Mucosa of stomach (tissue), 1 donor: Measurements from ENCODE around the gene HDAC1.
"Not testable (repeated sequence)": the region's sequence is repeated elsewhere in the genome, so short reads cannot be mapped to it uniquely, and the experiment has no call there.

ENCODE experiments used
- H3K27me3 ChIP-seq: one replicate; pipeline ENCODE4 v1.7.0; 2013; ENCODE audit warnings: mild to moderate bottlenecking, low read length; ENCODE audit not compliant: control insufficient read depth, insufficient read depth
- H3K36me3 ChIP-seq: one replicate; pipeline ENCODE4 v1.7.0; 2013; ENCODE audit warnings: low read length; ENCODE audit not compliant: control insufficient read depth, insufficient read depth
- H3K4me1 ChIP-seq: one replicate; pipeline ENCODE4 v1.7.0; 2013; ENCODE audit warnings: mild to moderate bottlenecking, low read length; ENCODE audit not compliant: control insufficient read depth, insufficient read depth
- H3K4me3 ChIP-seq: one replicate; pipeline ENCODE4 v1.7.0; 2013; ENCODE audit warnings: low read length
- H3K9ac ChIP-seq: one replicate; pipeline ENCODE4 v1.7.0; 2013; ENCODE audit warnings: mild to moderate bottlenecking, low read length, moderate library complexity
- H3K9me3 ChIP-seq: one replicate; pipeline ENCODE4 v1.7.0; 2013; ENCODE audit warnings: mild to moderate bottlenecking, low read length, moderate library complexity; ENCODE audit not compliant: control insufficient read depth
- donor health status: Pancreatic carcinoma.

The HDAC1 gene

DNA sequence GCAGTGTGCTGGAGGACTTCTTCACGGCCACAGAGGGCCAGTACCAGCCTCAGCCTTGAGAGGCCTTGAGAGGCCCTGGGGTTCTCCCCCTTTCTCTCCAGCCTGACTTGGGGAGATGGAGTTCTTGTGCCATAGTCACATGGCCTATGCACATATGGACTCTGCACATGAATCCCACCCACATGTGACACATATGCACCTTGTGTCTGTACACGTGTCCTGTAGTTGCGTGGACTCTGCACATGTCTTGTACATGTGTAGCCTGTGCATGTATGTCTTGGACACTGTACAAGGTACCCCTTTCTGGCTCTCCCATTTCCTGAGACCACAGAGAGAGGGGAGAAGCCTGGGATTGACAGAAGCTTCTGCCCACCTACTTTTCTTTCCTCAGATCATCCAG is 6.2 kb upstream of the HDAC1 start:
- Histone ChIP-seq H3K9ac (no peak overlapping the region), H3K4me1 (peaks cover 13% of the 10 kb centered on the region), H3K36me3 (no peaks in the 10 kb centered on the region), H3K9me3 (no peaks in the 10 kb centered on the region), H3K27me3 (no peaks in the 10 kb centered on the region), H3K4me3 (no peak overlapping the region)

DNA sequence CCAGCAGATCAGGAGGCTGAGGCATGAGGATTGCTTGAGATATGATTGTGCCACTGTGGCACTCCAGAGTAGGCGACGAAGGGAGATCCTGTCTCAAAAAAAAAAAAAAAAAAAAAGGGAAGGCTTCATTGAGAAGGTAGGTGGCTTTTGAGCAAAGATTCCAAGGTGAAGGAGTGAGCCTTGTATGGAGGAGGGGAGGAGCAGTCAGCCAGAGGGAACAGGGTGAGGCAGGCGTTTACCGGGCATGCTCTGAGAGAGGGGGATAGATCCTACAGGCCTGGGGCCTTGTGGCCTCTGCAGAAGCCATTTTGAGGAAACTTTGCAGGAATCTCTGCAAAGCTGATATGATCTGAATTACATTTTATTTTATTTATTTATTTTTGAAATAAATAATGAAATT is 5.1 kb upstream of the HDAC1 start:
- H3K9me3 ChIP-seq = no peaks in the 10 kb centered on the region
- no peak overlapping the region for H3K9ac ChIP-seq
- no peaks in the 10 kb centered on the region for H3K36me3 ChIP-seq
- H3K4me3 ChIP-seq = no peak overlapping the region
- no peaks in the 10 kb centered on the region for H3K27me3 ChIP-seq
- H3K4me1 ChIP-seq = peaks cover 21% of the 10 kb centered on the region

DNA sequence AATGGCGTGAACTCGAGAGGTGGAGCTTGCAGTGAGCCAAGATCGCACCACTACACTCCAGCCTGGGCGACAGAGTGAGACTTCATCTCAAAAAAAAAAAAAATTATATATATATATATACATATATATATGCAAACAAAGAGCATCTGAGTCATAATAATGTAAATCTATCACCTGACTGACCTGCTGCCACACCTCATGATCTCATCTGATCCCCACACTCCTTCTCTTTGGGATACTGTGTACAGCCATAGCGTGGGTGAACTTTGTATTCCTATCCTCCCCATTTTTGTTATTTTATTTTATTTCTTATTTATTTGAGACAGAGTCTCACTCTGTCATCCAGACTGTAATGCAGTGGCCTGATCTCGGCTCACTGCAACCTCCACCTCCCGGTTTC is 2.6 kb upstream of the HDAC1 start:
- Histone ChIP-seq H3K36me3 (no peaks in the 10 kb centered on the region), H3K4me3 (no peak overlapping the region), H3K27me3 (no peaks in the 10 kb centered on the region), H3K9me3 (no peaks in the 10 kb centered on the region), H3K9ac (peak overlapping the region; percentile 96), H3K4me1 (peaks cover 27% of the 10 kb centered on the region)

DNA sequence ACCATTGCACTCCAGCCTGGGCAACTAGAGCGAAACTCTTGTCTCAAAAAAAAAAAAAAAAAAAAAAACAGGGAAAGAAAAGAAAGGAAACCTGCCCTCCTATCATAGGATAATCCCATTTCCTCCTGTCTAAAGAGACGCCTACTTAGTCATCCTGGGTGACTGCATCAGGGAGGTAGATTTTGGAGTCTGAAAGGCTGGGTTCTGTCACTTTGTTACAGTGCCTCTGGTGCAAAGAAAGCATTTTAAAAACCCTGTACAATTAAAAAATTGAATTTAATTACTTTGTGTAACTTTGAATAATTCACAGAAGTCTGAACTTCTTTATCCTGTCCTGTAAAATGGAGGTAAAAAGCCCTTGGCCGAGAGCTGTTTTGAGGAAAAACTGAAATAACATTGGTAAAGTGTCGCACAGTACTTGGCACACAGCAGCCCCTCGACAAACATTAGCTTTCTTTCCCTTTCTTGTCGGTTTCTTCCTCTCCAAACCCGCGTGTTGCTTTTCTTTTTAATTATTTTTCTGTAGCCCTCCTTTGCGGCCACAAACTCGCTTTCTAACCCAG is 657 bp upstream of the HDAC1 start:
- Histone ChIP-seq H3K27me3 (no peaks in the 10 kb centered on the region), H3K4me3 (peak overlapping the region; percentile 61), H3K9ac (peak overlapping the region; percentile 96), H3K4me1 (peaks cover 40% of the 10 kb centered on the region), H3K36me3 (no peaks in the 10 kb centered on the region), H3K9me3 (no peaks in the 10 kb centered on the region)

DNA sequence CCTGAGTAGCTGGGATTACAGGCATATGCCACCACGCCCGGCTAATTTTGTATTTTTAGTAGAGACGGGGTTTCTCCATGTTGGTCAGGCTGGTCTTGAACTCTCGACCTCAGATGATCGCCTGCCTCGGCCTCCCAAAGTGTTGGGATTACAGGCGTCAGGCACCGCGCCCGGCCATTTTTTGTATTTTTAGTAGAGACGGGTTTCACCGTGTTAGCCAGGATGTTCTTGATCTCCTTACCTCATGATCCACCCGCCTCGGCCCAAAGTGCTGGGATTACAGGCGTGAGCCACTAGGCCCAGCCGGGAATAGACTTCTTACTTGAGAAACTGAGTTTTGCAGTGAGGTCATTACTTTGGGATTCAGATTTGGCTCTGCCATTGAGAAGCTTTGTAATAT is 6.3 kb downstream of the HDAC1 start:
- not testable (repeated sequence) for H3K4me3 ChIP-seq, H3K9me3 ChIP-seq, H3K27me3 ChIP-seq, H3K9ac ChIP-seq, H3K36me3 ChIP-seq
- H3K4me1 ChIP-seq = peaks cover 19% of the 10 kb centered on the region

DNA sequence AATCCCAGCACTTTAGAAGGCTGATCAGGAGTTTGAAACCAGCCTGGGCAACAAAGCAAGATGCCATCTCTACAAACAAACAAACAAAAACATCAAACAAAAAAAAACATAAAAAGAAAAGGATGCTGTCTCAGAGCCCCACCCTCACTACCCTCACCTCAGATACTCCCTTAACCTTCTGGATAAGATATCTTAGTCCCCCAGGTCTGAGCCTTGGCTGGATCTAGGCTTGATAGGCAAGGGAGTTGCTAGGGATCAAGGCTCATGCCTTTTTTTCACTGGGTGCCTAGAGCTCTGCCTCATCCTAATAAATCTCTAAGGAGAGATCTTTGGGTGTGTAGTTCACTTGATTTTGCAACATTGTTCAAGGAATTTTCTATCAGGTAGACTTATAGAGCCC is 7.4 kb downstream of the HDAC1 start:
- H3K9me3 ChIP-seq = no peaks in the 10 kb centered on the region
- H3K4me1 ChIP-seq = peaks cover 15% of the 10 kb centered on the region
- no peak overlapping the region for H3K9ac ChIP-seq
- H3K4me3 ChIP-seq = no peak overlapping the region
- peaks cover 6% of the 10 kb centered on the region for H3K36me3 ChIP-seq
- no peaks in the 10 kb centered on the region for H3K27me3 ChIP-seq

DNA sequence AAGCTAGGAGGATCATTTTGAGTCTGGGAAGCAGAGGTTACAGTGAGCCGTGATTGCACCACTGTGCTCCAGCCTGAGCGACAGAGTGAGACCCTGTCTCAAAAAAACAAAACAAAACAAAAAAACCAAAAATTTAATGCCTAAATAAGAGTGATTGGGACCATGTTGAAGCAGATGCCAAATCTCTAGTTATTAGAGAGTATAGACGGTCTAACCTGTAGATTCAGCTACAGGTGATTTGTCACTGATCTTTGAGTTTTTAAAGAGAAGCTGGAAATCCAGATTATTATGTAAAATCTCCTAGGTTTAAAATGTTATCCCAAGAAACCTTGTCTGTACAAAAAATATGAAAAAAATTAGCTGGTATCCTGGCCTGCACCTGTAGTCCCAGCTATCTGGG is 11.5 kb downstream of the HDAC1 start:
- Histone ChIP-seq H3K9ac (no peak overlapping the region), H3K36me3 (peaks cover 6% of the 10 kb centered on the region), H3K4me3 (no peak overlapping the region), H3K27me3 (no peaks in the 10 kb centered on the region), H3K9me3 (no peaks in the 10 kb centered on the region), H3K4me1 (no peaks in the 10 kb centered on the region)

DNA sequence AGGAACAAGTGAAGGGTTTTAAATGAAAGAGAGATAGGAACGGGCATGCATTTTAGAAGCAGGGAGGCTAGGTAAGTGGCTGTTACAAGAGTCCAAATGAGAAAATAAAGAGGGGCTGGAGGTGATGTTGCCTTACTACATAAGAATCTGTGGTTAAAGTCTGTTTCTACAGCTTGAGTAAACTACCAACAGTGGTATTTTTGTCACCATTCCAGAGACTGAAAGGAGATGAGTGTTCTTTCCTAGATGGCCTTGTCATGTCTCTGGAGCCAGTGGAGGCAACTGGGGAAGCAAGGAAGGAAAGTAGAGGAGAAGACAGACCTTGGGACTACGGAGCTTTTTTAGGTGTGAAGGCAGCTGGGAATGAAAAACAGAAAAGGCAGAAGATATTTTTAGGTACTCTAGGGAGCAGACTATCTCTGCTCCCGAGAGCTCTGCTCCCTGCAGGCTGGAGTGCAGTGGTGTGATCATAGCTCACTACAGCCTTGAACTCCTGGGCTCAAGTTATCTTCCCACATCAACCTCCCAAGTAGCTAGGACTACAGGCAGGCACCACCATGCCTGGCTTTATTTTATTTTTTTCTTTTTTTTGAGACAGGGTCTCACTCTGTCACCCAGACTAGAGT is 12.2 kb downstream of the HDAC1 start:
- no peak overlapping the region for H3K9ac ChIP-seq
- H3K4me1 ChIP-seq = peaks cover 4% of the 10 kb centered on the region
- no peaks in the 10 kb centered on the region for H3K9me3 ChIP-seq
- H3K4me3 ChIP-seq = no peak overlapping the region
- H3K27me3 ChIP-seq = no peaks in the 10 kb centered on the region
- H3K36me3 ChIP-seq = peaks cover 6% of the 10 kb centered on the region

DNA sequence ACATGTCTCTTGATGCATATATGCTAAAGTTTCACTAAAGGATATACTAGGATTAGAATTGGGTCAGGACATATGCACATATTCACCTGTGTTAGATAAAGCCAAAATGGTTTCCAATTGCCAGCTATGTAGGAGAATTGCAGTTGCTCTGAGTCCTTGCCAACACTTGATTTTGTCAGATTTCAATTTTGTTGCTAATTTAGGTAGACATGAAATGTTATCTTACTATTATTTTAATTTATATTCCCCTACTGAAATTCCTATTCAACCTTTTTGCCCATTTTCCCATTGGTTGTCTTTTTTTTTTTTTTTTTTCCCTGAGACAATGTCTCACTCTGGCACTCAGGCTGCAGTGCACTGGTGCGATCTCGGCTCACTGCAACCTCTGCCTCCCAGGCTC is 13.4 kb downstream of the HDAC1 start:
- peaks cover 3% of the 10 kb centered on the region for H3K36me3 ChIP-seq
- H3K4me1 ChIP-seq = peaks cover 15% of the 10 kb centered on the region
- no peaks in the 10 kb centered on the region for H3K27me3 ChIP-seq
- H3K9ac ChIP-seq = no peak overlapping the region
- H3K9me3 ChIP-seq = no peaks in the 10 kb centered on the region
- H3K4me3 ChIP-seq = no peak overlapping the region

DNA sequence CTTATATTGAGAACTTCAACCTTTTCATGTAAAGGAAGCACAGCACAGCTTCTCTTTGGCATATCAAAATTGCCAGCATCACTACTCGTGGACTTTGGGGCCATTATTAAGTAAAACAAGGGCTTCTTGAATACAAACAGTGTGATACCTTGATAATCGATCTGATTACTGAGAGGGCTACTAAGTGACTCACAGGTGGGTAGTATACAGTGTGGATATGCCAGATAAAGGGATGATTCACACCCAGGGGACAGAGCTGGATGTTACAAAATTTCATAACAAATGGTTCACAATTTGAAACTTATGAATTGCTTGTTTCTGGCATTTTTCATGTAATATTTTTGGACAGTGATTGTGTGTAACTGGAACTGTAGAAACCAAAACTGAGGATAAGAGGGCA is 15.4 kb downstream of the HDAC1 start:
- Histone ChIP-seq H3K4me1 (peaks cover 15% of the 10 kb centered on the region), H3K4me3 (no peak overlapping the region), H3K36me3 (peaks cover 3% of the 10 kb centered on the region), H3K27me3 (no peaks in the 10 kb centered on the region), H3K9ac (no peak overlapping the region), H3K9me3 (no peaks in the 10 kb centered on the region)

DNA sequence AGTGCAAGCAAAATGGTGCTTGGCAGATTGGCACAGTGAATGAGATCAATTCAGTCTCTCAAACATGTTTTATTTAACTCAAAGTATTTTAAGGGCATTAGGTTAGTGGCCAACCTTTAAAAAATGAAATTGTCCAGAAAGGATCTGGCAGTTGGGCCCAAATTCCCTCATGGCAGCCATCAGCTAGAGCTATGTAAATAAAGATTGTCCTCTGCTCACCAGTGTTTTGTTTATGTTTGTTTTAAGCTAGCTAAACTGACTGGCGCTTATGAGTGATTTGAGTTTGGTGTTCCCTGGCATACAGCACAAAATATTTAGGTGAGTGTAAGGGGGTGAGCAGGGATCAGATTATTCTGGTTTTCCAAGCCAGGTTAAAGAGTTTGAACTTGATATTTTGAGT is 18.1 kb downstream of the HDAC1 start:
- H3K9ac ChIP-seq = no peak overlapping the region
- no peaks in the 10 kb centered on the region for H3K27me3 ChIP-seq
- no peak overlapping the region for H3K4me3 ChIP-seq
- peaks cover 17% of the 10 kb centered on the region for H3K4me1 ChIP-seq
- no peaks in the 10 kb centered on the region for H3K9me3 ChIP-seq
- no peaks in the 10 kb centered on the region for H3K36me3 ChIP-seq

DNA sequence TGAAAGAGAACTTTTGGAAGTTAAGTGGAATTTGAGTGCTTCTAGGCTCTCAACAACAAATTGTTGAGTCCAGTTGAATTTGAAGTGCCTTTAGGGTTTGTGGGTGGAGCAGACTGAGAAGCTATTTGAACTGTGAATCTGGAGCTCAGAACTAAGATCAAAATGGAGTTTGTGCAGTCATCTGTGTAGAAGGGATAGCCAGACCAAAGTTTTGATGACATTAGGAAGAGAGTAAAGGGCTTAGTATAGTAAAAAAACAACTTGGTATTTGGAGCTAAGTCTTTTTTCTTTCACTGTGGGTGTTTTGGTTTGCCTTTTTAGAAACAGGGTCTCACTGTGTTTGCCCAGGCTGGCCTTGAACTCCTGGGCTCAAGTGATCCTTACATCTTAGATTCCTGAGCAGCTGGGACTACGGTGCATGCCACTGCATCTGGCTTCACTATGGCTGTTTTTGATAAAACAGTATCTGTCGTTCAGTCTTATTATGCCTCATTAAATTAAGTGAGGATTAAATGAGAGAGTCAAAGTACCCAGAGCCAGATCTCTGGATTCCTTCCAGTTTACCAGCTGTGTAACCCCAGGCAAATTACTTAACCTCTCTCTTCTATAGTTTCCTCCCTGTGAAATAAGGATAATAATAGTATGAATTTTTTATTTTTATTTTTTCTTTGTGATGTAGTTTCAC is 20.0 kb downstream of the HDAC1 start:
- peaks cover 24% of the 10 kb centered on the region for H3K4me1 ChIP-seq
- H3K27me3 ChIP-seq = no peaks in the 10 kb centered on the region
- H3K9ac ChIP-seq = no peak overlapping the region
- no peaks in the 10 kb centered on the region for H3K36me3 ChIP-seq
- H3K4me3 ChIP-seq = no peak overlapping the region
- H3K9me3 ChIP-seq = no peaks in the 10 kb centered on the region
